NCI-H1048 (cell line): ENCODE data around the gene RUNX3.

Experiments
- DNase-seq: peaks from one replicate; lab custom pipeline; 2025; lab: John Stamatoyannopoulos, UW

The RUNX3 gene

GRCh38 chr1:24963099-24963872, 33.2 kb upstream of the RUNX3 start:
- DNase-seq = no peak

GRCh38 chr1:24961961-24962861, 32.1 kb upstream of the RUNX3 start:
- no peak for DNase-seq

GRCh38 chr1:24961334-24961733, 31.3 kb upstream of the RUNX3 start:
- no peak for DNase-seq

- no peak for DNase-seq
Measured at GRCh38 chr1:24960071-24960801, 30.2 kb upstream of the RUNX3 start.

- DNase-seq = no peak
Measured at GRCh38 chr1:24959623-24959975, 29.5 kb upstream of the RUNX3 start.

GRCh38 chr1:24958766-24959622, 28.9 kb upstream of the RUNX3 start:
- DNase-seq = no peak

- no peak for DNase-seq
Measured at GRCh38 chr1:24957808-24958752, 28.0 kb upstream of the RUNX3 start.

- DNase-seq = no peak
Measured at GRCh38 chr1:24957016-24957807, 27.1 kb upstream of the RUNX3 start.

GRCh38 chr1:24955779-24956365, 25.8 kb upstream of the RUNX3 start:
- DNase-seq = no peak

- DNase-seq = no peak
Measured at GRCh38 chr1:24955161-24955560, 25.1 kb upstream of the RUNX3 start.

GRCh38 chr1:24954631-24955030, 24.6 kb upstream of the RUNX3 start:
- no peak for DNase-seq

GRCh38 chr1:24954022-24954421, 23.9 kb upstream of the RUNX3 start:
- DNase-seq = no peak

- DNase-seq = no peak
Measured at GRCh38 chr1:24952413-24952841, 22.4 kb upstream of the RUNX3 start.

GRCh38 chr1:24951810-24952412, 21.8 kb upstream of the RUNX3 start:
- no peak for DNase-seq

- no peak for DNase-seq
Measured at GRCh38 chr1:24951337-24951736, 21.3 kb upstream of the RUNX3 start.

- DNase-seq = no peak
Measured at GRCh38 chr1:24949331-24949881, 19.3 kb upstream of the RUNX3 start.

GRCh38 chr1:24948079-24948827, 18.2 kb upstream of the RUNX3 start:
- DNase-seq = no peak
